Keratinocyte (primary cell): ENCODE results near the gene NID2.

Experiments used
- CTCF ChIP-seq, 3 experiments: IDR thresholded peaks in 1 of 3; conservative IDR thresholded peaks in 1 of 3; optimal IDR thresholded peaks in 1 of 3; 2 replicates in 2 of 3; 3 replicates in 1 of 3; pipeline versions ENCODE3 to v1.5.1; 2011; ENCODE audit warnings: low read length in 3 of 3, mild to moderate bottlenecking in 3 of 3, moderate library complexity in 2 of 3, control low read depth in 1 of 3, inconsistent platforms in 1 of 3; ENCODE audit not compliant: insufficient read depth in 2 of 3; ENCODE audit errors: extremely low read depth in 1 of 3
- EZH2 ChIP-seq: IDR thresholded peaks from one replicate; pipeline ENCODE4 v1.6.1; 2012; ENCODE audit warnings: inconsistent platforms, mild to moderate bottlenecking, low read length, moderate library complexity

- TF ChIP-seq CTCF (optimal IDR thresholded peaks at IDR 0.05 in 1 of 3, IDR thresholded peaks at IDR 0.05 in 1 of 3, conservative IDR thresholded peaks at IDR 0.05 in 1 of 3; ENCODE audit: extremely low read depth in 1 of 3, insufficient read depth in 2 of 3, low read length in 3 of 3) = no peak
- no peak for TF ChIP-seq EZH2
Observed at GRCh38 chr14:52005625-52006024, 63.2 kb downstream of the NID2 start.
